Fibroblast of skin of right quadriceps (primary cell): ENCODE measurements around the gene VARS2.
"Not testable (repeated sequence)": the region's sequence is repeated elsewhere in the genome, so short reads cannot be mapped to it uniquely, and the experiment has no call there.

Experiments
- DNase-seq: peaks from one replicate; pipeline ENCODE4 v3.0.0-alpha.2; 2013

Gene VARS2

DNA sequence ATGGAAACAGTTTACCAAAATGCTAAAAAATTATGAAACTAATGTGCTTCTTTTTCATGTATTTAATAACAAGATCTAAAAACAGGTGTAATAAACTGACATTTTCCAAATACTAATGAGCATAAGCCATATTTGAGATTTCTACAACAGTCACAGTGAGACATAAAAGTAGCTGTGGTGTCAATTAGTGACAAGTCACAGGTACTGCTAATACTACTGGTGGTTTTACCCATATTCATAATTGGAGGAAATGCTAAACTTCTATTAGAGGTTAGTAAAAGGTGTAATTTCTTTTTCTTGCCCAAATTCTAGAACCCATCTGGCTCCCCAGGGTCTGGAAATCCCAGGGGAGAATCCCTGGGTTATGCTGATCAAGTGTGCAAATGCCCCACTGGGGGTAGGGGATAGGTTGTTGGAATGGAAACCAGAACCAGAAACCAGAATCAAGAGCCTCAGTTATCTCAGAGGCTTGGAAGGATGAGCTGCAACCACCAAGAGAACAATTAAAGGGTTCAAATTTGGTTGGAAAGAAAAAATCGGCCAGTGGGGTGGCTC is 13.1 kb upstream of the VARS2 start:
- no peak for DNase-seq

DNA sequence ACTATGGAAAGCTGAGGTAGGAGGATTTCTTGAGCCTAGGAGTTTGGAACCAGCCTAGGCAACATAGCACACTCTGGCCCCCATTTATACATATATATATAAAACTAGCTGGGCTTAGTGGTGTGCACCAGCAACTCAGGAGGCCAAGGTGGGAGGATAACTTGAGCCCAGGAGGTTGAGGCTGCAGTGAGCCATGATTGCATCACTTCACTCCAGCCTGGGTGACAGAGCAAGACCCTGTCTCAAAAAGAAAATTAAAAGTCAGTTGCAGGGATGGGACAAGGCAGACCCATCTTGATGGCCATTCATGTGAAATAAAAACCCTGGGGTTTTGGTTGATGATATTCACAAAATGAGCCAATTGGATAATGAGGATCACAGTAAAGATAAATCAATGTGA is 12.6 kb upstream of the VARS2 start:
- no peak for DNase-seq

DNA sequence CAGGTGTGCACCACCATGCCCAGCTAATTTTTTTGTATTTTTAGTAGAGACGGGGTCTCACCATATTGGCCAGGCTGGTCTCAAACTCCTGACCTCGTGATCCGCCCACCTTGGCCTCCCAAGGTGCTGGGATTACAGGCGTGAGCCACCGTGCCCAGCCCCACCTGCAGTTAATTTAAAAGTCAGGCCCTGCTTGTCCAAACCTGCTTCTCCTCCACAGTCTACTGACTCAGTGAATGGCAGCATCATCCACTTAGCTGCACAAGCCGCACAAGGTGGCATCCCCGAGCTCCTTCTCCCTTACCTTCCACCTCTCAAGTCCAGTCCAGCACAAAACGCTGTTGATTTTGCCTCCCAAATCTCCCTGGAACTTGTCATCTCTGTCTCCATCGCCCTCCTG is 11.8 kb upstream of the VARS2 start:
- DNase-seq: not testable (repeated sequence)

DNA sequence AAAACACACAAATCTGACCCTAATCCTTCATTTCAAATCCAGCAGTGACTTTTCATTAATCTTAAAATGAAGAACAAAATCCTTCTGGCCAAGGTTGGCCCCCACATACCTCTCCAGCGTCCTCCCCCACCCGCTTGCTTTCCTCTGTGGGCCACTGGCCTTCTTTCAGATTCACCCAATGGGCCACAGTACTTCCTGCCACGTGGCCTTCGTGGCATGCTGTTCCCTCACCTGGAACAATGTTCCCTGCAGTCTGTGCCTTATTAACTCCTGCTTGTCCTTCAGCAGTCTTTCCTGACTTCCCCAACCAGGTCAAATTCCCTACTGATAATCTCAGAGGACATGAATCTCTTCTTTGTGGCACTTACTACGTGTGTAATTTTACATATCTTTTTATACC is 11.3 kb upstream of the VARS2 start:
- no peak for DNase-seq

DNA sequence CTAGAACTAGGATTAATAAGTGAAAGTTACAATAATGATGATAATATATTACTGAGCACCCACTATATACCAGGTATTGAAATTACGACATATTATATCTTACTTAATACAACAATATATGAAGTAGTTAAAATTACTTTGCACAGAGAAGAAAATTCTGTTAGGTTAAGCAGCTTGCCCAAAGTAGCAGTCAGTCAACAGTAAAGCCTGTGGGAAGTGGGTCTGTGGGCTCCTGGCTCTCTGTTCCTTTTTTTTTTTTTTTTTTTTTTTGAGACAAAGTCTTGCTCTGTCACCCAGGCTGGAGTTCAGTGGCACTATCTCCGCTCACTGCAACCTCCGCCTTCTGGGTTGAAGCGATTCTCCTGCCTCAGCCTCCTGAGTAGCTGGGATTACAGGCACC is 10.8 kb upstream of the VARS2 start:
- no peak for DNase-seq

DNA sequence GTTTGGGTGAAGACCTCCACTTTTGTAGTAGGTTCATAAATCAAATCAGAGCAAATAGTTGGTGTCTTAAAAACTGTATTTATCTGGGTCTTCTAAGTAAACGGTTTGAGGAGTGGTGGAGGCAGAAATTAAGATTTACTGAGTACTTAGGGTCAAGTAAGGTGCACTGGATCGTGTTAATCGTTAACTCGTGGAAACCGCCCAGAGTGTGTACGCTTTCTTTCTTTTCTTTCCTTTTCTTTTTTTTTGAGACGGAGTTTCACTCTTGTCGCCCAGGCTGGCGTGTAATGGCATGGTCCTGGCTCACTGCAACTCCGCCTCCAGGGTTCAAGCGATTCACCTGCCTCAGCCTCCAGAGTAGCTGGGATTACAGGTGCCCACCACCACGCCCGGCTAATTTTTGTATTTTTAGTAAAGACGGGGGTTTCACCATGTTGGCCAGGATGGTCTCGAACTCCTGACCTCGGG is 6.7 kb upstream of the VARS2 start:
- DNase-seq: not testable (repeated sequence)

DNA sequence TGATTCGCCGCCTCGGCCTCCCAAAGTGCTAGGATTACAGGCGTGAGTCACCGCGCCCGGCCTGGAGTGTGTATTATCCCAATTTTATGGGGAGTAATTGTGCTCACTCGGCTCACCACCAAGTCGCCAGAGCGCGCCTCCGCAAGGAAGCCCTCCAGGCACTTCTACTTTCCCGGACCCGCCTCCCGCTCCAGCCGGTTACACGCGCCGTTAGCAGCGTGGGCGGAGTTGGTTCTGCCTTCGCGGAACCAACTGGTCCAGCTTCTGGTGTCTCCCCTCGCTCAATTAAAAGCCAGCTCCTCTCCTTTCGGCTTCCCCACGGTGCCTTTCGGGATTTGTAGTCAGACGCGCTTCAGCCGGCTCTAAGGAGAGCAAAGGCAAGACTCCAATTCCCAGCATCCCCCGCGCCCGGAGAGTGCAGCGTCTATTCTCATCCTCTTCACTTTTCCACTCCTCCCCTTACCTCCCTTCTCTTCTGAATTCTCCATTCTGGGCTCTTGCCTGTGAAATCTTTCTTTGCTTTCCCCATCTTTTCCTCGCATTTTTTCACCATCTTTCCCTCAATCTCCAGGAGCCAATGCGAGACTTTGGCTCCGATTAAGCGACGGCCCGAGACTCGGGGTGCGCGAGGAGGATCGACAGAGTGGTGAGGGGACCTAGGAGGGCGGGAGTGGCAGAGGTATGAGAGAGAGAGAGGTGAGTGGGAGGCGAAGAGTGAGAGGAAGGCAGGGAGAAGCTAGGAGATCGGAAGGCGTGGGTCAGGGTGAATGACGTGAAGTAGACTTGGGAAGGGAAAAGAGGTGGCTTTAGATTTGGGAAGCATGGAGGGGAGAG is 6.1 kb upstream of the VARS2 start, which contains the start of gene GTF2H4:
TSS of gene GTF2H4 (plus strand) at position 450 of the 834 bp plus-strand sequence.
- peak; percentile 99 for DNase-seq

DNA sequence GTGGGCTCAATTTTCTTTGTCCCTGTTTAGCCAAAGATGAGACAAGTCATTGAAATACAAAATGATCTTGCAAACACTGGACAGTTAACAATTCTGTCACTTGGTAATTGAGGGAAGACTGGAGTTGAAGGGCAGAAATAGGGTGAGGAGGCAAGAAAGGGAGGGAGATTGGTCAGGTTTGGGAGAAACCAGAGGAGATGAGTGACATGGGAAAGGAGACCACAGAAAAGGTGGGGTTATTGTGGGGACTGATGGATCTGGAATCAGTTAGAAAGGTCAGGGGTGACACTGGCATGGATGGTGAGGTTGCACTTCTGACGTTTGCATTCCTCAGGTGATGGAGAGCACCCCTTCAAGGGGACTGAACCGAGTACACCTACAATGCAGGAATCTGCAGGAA is 5.3 kb upstream of the VARS2 start:
- DNase-seq: no peak

DNA sequence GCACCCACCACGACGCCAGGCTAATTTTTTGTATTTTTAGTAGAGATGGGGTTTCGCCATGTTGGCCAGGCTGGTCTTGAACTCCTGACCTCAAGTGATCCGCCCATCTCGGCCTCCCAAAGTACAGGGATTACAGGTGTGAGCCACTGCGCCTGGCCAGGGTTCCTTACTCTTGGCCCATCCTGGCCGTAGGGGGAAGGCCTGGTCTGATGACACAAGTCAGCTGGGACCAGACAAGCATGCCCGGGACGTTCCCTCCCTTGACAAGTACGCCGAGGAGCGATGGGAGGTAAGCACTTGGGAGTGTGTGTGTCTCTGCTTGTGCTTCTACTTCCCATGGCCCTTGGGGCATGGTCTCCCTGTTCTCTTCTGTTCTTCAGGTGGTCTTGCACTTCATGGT is 3.6 kb upstream of the VARS2 start:
- DNase-seq: not testable (repeated sequence)

DNA sequence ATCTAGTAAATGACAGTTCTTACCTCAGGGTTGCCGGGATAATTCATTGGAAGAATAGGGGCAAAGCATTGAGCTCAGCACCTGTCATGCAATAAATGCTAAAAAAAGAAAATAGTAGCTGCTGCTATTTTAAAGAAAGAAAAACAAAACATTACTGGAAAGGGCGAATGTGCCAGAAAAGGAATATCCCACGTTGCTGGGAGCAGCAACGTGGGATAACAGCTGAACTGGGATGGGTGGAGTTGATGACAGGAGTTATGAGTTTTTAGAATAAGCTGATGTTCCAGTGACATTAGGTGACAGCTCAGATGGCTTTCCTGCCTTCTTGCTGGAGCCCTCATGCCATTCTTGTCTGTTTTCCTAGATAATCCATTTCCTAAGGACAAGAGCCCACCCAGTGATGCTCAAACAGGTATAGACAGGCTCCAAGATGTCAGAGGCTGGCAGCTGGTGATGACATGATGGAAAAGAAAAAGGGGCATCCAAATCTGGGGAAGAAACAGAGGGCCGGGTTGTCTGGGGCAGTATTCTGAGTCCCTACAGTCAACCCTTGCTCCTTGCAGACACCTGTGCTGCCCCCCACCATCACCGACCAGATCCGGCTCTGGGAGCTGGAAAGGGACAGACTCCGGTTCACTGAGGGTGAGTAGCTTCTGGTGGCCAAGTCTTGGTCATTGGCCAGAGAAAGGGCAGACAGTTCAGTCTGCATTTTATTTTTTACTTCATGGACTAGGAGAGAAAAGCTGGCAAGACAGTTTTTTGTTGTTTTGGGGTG is 1.1 kb upstream of the VARS2 start:
- DNase-seq: no peak

DNA sequence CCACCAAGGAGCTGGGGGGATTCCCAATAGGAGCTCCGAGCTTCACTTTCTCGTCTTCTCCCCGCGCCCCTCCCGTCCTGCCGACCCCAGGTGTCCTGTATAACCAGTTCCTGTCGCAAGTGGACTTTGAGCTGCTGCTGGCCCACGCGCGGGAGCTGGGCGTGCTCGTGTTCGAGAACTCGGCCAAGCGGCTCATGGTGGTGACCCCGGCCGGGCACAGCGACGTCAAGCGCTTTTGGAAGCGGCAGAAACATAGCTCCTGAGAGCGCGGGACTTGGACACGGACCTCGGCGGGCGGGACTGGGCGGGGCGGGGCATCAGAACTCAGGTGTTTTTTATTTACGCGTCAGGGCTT is 340 bp upstream of the VARS2 start:
- DNase-seq: no peak

DNA sequence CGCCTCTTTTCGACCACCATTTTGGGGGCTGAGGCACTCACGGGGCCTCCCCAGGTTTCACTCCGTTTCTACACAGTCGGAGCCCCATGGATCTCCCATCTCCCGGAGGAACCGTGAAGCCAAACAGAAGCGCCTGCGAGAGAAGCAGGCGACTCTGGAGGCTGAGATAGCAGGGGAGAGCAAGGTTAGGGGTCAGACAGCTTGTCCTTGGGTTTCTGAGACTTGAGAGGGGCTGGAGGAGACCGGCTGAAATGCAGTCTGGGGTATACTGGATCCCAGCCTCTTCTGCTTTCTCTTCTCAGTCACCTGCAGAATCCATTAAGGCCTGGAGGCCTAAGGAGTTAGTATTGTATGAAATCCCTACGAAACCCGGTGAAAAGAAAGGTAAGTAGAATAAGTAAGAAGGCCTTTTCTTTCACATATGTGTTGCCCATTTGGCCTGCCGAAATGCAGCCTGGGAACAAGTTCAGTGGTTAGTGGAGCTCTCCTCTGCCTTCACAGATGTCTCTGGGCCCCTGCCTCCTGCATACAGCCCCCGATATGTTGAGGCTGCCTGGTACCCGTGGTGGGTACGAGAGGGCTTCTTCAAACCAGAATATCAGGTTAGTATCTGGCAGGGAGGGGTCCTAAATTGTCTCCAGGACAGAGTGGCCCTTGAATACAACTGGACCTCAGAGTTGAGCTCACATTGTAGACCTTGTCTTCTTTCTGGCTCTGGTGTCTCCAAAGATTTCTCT is 984 bp downstream of the VARS2 start:
- DNase-seq: no peak

DNA sequence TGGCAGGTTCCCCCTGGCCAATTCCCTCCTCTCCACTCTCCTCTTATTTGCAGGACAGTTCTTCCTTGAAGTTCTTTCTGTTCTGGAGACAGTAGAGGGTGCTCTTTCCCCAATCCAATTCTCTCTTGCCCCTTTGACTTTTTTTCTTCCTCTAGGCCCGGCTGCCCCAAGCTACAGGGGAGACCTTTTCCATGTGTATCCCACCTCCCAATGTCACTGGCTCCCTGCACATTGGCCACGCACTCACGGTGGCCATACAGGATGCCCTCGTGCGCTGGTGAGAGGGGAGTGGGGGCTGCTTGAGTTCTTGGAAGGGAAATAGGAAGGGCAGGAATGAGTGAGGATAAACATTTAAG is 1.5 kb downstream of the VARS2 start:
- DNase-seq: peak; percentile 70

DNA sequence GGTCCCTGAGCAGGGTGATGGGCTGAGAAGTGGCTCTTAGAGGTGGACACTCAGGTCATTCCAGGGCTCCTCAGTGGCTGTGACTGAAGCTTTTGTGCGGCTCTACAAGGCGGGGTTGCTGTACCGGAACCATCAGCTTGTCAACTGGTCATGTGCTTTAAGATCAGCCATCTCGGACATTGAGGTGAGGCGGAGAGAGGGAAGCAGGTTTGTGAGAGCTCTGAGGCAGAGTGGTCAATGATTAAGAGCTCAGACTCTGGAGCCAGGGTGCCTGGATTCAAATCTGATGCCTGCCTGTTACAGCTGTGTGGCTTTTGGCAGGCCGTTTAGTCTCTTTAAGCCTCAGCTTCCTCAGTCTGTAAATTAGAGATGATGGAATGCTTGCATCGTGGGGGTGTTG is 3.0 kb downstream of the VARS2 start:
- DNase-seq: no peak

DNA sequence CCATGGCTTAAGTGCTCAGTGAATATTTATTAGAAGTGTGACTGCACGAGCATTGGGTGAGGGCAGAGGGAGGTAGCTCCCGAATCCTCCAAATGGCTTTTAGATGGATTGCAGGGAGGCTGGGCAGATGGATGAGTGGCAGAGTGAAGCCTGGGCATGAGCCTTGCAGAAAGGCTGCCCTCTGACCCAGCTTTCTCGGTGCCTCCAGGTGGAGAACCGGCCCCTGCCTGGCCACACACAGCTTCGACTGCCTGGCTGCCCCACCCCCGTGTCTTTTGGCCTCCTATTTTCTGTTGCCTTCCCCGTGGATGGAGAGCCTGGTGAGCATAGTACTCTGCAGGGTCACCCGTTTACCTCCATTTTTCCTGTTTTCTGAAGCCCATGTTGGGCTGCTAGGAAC is 3.4 kb downstream of the VARS2 start:
- no peak for DNase-seq

DNA sequence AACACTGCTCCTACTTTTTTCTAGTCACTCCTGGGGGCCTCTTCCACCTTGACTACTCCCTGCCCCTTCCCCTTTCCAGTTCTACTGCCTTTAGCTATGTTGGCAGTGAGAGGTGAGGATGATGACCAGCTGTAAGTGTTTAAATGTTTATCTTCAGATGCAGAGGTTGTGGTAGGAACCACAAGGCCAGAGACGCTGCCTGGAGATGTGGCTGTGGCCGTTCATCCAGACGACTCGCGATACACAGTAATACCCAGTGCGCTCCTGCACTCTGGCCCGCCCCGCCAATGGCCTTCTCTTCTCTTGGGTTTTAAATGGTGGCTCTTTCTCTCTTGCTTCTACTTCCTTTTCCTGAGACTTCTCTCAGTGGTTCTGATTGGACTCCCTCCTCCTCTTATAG is 4.6 kb downstream of the VARS2 start:
- no peak for DNase-seq

DNA sequence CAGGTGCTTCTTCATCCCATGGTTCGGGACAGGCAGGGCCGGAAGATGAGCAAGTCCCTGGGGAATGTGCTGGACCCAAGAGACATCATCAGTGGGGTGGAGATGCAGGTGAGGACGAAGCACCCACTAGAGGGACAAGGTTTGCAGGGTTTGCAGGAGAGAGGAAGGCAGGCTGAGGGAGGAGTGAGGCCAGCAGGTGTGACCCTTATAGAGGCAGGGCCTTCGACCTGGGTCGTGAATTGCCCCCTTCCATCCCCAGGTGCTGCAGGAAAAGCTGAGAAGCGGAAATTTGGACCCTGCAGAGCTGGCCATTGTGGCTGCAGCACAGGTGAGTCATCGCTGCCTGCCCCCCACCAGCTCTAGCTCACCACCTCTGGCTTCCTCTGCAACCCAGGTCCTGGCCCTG is 8.4 kb downstream of the VARS2 start:
- DNase-seq: no peak

DNA sequence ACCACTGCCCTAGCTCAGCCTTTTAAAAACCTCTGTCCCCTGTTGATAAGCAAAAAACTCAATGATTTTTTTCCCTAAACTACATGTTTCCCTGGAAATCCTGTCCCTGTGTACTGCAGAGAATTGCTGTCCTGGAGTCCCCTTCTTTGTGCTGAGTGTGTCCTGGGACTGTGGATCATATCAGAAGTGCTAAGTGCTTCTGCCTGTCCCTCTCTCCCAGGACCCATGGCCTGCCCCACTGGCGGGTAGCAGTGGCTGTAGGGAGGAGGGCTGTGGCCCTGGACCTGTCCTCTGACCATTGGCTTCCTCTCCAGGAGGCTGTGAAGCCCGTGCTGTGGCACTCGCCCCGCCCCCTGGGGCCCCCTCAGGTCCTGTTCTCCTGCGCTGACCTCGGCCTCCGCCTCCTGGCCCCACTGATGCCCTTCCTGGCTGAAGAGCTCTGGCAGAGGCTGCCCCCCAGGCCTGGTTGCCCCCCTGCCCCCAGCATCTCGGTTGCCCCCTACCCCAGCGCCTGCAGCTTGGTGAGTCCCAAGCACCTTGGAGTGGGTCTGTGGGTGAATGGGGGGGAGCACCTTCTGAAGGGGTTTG is 10.1 kb downstream of the VARS2 start:
- not testable (repeated sequence) for DNase-seq

DNA sequence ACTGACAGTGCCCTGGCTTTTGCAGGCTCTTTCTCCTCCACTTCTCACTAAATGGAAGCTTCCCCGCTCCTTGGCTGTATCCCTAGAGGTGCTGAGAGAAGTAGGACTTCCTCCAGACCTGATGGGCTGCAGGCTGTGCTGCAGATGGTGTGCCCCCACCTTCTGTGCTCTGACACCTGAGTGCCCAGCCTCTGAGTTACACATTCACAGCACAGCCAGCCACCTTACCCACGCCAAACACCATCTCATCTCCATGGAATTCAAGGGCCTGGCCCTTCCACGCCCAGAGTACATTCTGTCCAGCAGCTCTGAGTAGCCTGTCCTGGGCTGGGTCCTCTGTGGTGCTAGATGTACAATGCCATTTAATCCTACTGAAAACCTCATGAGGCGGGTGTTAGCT is 12.6 kb downstream of the VARS2 start:
- DNase-seq: no peak

DNA sequence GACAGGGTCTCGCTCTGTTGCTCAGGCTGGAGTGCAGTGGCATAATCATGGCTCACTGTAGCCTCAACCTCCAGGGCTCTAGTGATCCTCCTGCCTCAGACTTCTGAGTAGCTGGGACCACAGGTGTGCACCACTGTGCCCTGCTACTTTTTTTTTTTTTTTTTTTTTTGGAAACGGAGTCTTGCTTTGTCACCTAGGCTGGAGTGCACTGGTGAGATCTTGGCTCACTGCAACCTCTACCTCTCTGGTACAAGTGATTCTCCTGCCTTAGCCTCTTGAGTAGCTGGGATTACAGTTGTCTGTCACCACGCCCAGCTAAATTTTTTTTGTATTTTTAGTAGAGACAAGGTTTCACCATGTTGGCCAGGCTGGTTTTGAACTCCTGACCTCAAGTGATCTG is 13.0 kb downstream of the VARS2 start:
- not testable (repeated sequence) for DNase-seq

DNA sequence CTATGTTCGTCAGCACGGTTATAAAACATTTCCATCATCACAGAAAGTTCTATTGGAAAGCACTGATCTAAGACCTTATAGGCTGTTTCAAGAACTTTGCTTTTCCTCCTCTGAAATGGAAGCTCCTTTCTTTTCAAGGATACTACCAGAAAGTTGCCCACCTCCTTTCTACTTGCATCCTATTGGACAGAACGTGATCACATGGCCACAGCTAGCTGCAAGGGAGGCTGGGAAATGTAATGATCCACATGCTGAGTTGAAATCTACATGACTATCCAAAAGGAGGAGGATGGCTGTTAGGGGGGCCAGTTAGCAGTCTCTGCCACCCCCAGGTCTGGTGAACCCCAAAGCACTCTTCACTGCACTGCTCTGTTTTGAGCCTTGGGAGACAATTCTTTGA is 14.6 kb downstream of the VARS2 start:
- no peak for DNase-seq

DNA sequence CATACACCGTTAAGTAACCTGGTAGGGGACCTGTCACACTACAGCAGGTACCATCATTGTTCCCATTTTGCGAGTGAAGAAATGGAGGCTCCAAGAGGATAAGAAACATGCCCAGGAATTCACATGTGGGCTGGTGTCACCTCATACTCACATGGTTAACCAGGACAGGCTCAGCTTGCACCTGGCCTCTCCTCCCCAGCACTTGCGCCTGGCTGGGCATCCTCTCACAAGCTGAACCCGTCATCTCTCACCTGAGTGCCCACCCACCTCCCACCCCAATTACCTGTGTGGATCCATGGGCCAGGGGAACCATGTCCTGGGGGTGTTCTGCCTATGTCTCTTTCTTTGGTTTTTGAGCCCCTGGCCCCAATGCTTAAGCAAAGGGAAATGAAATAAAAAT is 16.5 kb downstream of the VARS2 start:
- no peak for DNase-seq

DNA sequence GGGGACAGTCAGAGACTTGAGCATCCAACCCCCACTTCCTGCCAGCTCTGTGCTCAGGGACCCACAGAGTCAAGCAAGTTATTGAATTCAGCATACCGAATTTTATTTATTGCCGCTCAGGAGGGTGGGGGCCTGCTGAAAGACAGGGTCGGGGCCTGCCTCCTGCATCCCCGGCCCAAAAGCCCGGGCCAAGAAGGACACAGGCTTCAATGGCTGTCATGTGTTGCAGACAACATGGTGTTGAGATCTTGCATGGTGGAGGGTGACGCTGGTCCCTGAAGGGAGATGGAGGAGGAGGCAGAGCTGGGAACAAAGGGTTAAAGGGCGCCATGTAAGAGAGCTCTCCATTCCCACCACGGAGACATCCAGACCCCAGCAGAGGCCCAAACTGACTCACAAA is 17.2 kb downstream of the VARS2 start:
- no peak for DNase-seq
